HG03196 (cell line): ENCODE measurements around the gene LHFPL6.

Experiments
- ATAC-seq: cut with Tn5 transposase; IDR thresholded peaks from one replicate; pipeline ENCODE4 v1.9.1; 2021; ENCODE audit not compliant: unreplicated experiment

LHFPL6 gene

DNA sequence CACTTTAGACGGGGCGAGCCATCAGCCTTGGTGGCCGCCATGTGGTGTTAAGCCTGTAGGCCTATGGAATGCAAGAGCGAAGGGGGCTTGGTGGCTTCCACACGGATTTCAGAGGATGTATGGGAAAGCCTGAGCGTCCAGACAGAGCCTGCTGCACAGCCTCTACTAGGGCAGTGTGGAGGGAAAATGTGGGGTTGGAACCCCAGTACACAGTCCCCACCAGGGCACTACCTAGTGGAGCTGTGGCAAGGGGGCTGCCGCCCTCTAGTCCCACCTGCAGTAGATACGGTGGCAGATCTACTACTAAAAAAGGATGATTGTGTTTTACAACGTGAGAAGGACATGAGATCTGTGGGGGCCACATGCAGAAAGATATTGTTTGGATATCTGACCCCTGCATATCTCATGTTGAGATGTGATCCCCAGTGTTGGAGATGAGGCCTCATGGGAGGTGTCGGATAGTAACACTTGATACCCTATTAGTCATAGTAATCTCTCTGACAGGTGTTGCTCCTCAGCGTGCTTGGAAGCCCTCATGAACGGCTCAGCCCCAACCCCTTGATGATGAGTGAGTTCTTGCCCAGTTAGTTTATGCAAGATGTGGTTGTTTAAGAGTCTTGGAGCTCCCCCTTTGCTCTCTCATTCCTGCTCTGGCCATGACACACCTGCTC is 45.6 kb downstream of the LHFPL6 start:
- ATAC-seq: no peak

DNA sequence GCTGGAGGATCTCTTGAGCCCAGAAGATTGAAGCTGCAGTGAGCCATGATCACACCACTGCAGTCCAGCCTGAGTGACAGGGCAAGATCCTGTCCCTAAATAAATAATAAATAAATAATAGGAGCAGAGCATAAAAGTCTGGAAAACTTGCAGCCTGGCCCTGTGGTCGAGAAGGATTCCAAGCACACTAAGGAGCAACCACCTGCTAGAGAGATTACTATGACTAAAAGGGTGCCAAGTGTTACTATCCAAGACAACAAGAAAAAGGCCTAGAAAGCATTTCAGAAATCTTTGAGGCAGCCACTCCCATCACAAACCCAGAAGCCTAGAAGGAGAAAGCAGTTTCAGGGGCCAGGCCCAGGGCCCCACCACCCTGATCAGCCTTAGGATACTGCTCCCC is 46.1 kb downstream of the LHFPL6 start:
- no peak for ATAC-seq

DNA sequence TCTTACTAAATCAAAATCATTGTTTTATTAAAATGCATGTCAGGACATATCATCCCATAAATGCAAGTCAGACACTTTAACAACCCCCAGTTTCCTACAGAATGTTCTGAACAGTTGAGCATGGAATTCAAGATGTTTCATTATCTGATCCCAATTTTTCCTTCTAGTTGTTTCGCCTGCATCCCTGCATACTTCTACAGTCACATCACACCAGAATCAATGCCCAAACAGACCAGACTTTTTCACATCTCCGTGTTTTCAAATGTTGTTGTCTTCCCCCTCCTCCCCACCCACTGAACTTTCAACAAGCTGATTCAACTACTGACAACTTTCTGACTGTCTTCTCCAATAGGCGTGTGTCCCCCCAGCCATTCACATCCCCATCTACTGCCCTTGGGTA is 48.6 kb downstream of the LHFPL6 start:
- no peak for ATAC-seq

DNA sequence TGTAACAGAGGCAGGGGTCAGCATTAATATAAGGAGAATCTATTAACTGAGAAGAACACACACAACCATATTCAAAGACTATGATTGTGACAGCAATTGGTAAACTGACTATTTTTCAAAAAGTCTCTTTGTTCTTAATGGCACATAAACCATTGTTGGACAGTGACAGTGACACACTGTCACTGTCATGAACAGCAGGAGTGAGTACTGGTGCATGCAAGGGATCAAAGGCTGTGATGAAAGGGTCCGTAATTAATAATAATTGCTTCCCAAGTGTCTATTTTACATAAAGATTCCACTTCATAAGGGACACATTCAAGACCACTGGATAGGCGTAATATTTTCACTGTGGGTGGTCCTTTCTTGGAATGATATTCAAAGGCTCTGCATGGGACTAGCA is 50.7 kb downstream of the LHFPL6 start:
- ATAC-seq: no peak

DNA sequence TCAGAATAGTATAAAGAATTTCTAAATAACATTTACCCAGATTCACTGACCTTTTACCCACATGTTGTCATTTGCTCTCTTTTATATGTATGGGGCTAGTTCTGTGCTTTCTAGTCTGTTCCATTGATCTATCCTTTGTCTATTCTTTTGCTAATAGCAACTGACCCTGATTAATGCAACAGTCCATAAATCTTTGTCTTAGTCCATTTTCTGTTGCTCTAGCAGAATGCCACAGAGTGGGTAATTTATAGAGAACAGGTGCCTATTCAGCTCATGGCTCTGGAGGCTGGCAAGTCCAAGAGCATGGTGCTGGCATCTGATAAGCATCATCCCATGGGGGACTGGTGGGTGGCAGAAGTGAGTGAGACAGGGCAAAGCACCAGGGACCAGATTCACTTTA is 52.1 kb downstream of the LHFPL6 start:
- no peak for ATAC-seq

DNA sequence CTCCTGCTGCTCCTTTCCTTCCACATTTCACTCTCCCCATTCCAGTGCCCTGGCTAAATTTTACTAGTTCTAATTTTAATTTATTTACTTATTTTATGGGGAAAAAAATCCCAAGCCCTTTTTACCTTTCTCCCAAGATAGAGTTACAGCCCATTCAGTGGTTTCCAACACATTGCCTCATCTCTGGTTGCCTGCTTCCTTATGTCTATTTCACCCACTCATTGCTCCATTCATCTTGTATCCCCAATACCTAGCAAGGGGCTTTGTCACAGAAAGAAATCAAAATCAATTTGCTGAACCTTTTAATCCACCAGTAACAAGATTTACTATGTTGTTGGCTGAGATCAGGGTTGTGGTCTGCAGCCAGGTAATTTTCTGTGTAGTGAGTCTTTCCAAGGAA is 55.9 kb downstream of the LHFPL6 start:
- ATAC-seq: no peak

DNA sequence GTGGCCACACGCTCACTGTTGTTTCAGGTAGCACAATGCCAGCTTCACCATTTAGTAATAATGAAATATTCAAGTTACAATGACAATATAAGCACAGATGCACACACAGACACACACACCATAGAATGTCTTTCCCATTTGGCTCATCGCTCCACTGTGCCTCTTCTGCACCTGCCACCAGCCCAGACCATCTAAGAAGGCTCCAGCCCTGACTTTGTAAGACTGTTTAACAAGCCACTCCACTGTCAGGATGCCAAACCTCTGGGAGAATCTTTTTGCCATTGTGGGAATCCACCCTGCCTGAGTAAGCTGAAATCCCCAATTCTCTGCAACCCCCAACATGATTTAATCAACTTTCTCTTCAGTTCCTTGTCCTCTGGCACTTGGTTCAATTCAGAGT is 60.6 kb downstream of the LHFPL6 start:
- no peak for ATAC-seq

DNA sequence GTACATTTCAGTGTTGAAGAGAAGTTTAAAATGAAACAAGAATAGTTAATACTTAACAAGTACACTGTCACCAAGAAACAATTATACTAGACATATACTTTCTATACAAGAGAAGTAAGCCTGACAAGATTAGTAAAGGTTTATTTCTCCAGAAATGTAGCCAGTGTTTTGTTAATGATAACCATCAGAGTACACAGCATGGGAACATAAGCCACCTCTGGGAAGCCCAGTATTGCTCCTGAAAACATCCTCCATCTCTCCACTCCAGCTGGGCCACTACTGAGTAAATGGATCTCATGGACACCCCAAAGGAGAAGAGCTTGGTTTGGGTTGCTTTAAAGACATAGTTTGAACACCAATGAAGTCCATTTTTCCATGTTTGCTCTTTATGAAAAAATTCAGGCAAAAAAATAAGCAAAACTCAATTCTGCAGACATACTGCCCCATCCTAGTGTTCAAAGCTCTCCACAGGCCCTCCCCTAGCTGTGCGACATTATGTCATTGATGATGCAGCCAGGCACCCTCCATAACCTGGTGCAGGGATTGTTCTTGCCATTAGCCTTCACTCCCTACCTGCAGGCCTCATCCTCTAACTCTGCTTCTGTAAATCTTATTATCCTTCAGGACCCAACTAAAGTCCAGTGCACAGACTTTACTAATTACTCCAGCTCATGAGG is 61.9 kb downstream of the LHFPL6 start:
- no peak for ATAC-seq

DNA sequence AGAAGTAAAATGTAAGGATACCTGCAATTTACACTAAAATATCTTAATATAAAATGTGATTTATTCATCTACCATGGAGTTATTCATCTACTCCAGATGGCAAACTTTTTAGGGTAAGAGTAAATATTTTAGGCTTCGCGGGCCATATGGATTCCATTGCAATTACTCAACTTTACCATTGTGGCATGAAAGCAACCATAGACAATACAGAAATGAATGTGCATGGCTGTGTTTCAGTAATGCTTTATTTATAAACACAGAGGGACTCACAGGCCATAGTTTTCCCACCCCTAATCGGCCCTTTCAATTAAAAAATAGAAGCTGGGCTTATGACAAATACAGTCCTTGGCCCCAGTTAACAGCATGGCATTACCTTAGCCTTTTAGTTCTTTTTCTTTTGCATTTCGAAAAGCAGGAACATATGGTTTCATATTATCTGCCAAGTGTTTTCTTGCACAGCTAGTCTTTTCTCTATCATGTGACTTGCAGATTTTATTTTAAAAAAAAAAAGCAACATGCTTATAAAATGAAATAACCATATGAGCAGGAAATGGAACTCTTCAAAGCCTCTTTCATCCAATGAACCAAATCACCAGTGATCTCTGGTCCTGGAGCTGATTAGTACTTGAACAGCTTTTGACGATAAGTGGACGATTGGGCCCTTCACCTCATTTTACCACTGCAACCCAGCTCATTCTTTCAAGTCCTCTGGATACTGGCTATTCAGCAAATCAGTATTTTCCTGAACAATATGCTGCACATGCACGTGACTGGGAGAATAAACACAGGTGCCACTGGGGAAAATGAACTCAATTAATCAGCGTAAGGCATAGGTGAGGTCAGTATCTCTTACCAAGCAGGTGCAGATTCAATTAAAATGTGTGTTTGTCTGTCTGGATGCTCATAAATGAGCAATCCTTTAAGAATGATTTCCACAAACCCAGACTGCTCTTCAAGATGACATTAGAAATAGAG is 63.9 kb downstream of the LHFPL6 start:
- ATAC-seq: no peak

DNA sequence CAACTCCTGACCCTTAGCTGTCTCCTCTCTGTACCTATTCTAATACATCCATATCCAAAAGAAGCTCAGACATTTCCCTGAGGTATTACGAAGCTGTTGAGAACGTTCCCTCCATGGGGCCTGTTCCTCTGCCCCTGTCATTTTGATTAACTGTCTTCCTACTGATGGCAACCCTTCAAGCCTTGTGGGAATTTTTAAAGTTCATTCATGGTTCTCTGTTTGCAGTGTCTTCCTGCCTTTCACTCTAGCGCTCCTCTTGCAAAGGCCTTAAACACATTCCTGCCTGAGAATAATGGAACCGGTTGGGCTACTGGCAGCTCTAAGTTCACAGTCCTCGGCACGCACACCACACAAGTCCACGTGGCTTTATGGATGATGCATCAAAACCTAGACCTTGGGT is 66.1 kb downstream of the LHFPL6 start:
- no peak for ATAC-seq

DNA sequence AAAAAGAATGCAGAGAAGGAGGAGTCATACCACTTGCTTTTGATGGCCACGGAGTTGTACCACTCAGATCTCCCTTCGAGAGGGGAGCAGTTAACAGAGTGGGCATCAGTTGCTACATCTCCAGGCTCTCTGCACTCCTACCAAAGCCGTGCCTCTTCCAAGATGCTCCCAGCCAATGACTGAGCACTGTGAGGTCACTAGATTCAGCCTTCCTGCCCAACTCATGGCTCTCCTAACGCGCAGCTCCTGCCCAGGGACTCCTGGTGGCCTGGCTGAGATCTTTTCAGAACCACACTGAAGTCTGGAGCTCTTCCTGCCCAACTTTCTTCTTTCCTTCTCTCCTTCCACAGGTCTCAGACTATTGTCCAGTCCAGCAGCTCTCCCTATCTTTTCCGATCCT is 66.7 kb downstream of the LHFPL6 start:
- no peak for ATAC-seq

DNA sequence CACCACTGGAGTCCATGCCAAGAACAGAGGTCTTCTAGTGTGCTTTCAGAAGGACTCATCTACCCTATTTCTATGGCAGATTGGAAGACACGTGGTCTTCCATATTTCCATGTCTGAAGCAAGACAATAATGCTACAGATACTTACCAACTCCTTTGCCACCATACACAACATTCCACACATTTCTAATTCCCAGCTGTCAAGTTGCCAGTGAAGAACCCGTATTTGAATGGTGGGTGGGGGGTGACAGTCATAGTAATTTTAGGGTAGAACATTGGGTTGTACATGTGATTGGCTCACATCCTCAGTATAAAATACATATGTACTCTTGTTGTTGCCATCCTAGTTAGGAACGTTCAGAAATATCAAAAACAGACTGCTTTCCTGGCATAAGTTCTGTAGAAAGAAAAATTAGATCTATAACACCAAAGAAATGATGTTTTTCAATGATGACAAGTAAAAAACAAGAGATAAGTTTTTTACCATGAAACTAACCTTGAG is 69.3 kb downstream of the LHFPL6 start:
- no peak for ATAC-seq

DNA sequence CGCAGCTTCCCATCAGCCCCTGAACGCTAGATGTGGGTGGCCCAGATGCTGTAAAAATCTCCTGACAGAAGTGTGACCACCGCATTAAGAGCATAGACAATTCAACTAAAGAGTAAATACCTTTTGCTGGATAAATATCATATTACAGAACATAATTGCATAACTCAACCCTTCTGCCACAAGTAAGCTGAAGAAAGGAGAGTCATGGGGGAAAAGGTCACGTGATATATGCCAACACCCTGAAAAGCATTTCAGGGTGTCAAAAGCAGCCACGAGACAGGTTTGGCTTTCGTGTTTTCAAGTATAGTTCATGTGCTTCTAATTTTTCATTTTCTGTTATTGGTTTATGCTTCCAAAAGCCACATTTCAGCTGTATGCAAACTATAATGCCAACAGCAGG is 71.3 kb downstream of the LHFPL6 start:
- no peak for ATAC-seq

DNA sequence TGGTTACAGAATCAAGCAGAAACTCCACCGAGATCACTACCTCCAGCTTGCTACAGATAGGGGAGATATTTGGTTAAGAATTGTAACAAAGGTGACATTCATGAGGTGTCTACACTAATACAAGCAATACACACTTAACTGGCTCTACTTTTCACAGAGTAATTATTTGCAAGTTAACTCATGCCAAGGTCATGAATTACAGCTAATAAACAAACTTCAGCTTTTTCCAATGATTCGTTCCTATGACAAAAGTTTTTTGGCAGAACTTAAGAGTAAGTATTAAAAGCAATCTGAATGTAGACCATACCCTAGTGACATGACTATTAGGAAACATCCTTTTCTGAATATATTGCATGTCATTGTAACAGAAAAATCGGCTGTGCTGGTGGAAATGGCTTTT is 72.1 kb downstream of the LHFPL6 start:
- no peak for ATAC-seq

DNA sequence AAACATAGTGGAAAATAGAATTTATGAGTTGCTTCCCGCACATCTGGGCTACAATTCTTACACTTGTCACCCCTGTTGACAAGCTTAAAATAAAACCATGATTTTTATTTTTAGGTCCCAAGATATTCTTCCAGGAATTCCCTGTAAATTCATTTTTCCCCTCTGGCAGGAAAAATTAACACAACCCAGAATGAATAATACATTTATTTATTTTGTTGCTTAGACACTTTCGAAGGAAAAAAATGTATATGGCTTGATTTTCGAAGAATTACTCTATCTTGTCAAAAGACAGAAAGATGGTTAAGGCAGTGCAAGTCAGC is 74.4 kb downstream of the LHFPL6 start:
- ATAC-seq: no peak

DNA sequence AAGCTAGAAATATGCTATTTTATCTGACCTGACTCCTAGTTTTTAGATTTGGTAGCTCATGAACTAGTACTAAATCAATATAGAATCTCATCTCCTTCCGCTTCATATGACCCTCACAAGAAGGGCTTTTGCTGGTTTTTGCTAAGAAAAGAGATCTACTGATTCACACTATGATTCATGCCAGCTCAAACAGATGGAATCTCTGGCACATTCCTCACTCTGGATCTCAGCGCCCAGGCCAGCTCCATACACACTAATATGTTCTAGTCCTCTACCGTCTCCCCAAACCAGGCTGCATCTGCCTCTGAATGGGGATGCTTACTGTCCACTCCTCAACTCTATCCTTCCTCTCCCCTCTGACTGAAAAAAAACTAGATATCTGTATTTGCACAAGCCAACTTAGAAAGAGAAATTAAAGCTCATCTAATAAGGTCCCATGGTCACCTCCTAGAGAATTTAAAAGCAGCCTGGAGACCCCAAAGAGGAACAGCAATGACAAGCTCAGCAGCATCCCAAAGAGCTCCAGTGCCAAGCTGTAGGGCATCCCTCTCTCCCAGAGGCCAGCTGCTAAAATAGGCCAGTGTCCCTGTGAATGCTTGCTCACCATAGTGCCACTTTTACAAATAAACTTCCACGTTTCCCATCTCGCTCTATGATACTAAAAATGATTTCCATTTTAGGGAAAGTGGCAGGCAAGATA is 74.9 kb downstream of the LHFPL6 start:
- ATAC-seq: no peak

DNA sequence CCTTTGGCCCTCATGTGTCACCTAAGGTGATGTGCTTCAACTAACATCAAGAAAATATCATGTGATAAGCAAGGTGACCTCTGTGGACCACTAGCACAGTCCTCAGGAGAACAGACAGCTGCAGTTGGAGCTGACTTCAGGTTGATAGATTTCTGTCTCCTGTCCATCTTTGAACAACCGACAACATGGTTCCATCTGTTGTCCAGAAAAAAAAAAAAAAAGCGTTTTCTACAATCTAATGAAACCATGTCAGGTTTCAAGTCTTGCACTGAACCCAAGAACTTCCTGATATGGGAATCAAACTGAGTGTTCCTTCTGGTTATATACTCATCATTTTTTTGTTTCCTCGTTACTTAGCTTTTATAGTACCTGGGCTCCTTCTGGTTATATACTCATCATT is 75.7 kb downstream of the LHFPL6 start:
- no peak for ATAC-seq

DNA sequence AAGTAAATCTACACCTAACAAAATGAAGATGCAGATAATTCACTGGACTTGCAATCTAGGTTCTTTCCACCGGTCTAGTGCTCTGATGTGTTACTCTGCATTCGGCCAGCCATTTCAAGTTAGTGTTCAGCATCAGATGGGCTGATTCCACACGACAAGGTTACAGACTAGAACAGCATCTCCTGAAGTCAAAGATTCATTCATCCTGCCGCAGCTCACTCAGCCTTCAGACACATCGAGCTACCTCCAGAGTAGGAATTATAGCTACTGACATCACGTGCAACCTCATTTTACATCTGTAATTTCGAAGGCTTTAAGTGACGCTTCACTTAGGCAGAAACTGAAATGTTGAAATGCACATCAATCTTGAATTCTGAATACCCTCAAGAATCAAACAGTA is 76.5 kb downstream of the LHFPL6 start:
- ATAC-seq: no peak

DNA sequence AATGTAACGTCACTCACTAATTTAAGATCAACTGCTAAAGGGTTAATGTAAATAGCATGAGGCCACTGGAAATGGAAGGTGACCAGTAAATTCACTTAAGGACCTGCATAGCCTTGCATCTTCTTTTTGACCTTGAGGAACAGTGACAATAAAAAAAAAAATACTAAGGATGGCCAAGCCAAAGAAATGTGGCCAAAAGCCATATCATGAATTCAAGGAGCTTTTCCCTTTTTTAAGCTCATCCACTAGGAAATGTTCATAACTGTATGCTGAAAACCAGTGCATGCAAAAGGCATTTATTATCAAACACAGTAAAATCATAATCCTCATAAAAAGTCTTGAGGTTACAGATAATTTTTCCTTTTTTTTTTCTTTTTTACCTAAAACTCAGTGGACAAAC is 77.5 kb downstream of the LHFPL6 start:
- ATAC-seq: no peak

DNA sequence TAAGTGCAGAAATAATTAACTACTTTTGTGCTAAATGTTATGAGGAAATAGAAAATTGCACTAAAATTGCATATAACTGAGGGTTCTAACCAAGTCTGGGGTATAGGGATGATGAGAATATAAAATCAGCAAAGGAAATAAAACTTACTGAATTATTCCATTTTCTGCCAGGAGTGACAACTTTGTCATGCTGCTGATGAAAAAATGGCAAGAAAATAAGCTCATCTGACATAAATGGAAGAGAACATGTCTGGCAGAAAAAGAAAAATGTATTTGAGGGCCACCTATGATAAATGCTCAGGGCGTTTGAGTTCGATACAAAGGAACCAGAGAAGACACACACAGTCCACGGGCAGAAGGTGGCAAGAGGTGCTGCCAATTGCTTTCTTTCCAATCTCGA is 78.2 kb downstream of the LHFPL6 start:
- ATAC-seq: no peak

DNA sequence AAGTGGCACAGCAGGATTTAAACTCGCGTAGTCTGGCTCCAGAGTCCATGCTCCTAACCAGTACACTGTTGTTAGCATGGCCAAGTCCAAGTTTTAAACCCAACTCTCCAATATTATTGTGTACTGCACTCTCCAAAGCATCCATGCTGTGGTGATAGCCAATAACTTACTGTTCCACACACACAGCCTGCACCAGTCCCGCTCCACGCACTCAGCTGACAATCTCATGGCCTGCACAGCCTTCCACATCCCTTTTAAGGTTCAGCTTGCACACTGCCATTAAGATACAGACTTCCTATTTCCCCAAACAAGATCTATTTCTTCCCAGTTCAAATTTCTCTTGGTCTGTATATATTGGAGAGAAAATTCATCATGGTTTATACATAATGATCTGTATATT is 80.7 kb downstream of the LHFPL6 start:
- ATAC-seq: no peak
